HG03558 (cell line): Measurements from ENCODE around the gene NEDD4L.

Experiments used
- ATAC-seq: cut with Tn5 transposase; IDR thresholded peaks from one replicate; pipeline ENCODE4 v1.9.1; 2021; ENCODE audit warnings: moderate number of reproducible peaks; ENCODE audit not compliant: unreplicated experiment; ENCODE audit errors: extremely low read depth

The NEDD4L gene

GRCh38 chr18:58087928-58088690, 44.1 kb downstream of the NEDD4L start:
- ATAC-seq: no peak

- ATAC-seq: no peak
Measured at GRCh38 chr18:58088691-58089065, 44.7 kb downstream of the NEDD4L start.

GRCh38 chr18:58091099-58091611, 47.1 kb downstream of the NEDD4L start:
- peak; percentile 58 for ATAC-seq

- no peak for ATAC-seq
Measured at GRCh38 chr18:58093311-58093803, 49.3 kb downstream of the NEDD4L start.

- no peak for ATAC-seq
Measured at GRCh38 chr18:58095222-58095621, 51.2 kb downstream of the NEDD4L start.

GRCh38 chr18:58095655-58096054, 51.6 kb downstream of the NEDD4L start:
- ATAC-seq: no peak

- no peak for ATAC-seq
Measured at GRCh38 chr18:58096658-58097057, 52.6 kb downstream of the NEDD4L start.

GRCh38 chr18:58097121-58097906, 53.3 kb downstream of the NEDD4L start:
- ATAC-seq: no peak

GRCh38 chr18:58097907-58098166, 53.8 kb downstream of the NEDD4L start:
- no peak for ATAC-seq

- no peak for ATAC-seq
Measured at GRCh38 chr18:58098706-58099105, 54.7 kb downstream of the NEDD4L start.

- ATAC-seq: no peak
Measured at GRCh38 chr18:58100154-58100553, 56.1 kb downstream of the NEDD4L start.

- ATAC-seq: peak; percentile 49
Measured at GRCh38 chr18:58101291-58101794, 57.3 kb downstream of the NEDD4L start.

GRCh38 chr18:58102018-58102417, 58.0 kb downstream of the NEDD4L start:
- ATAC-seq: no peak

- no peak for ATAC-seq
Measured at GRCh38 chr18:58102875-58103274, 58.8 kb downstream of the NEDD4L start.

- no peak for ATAC-seq
Measured at GRCh38 chr18:58103339-58103985, 59.4 kb downstream of the NEDD4L start.

- ATAC-seq: no peak
Measured at GRCh38 chr18:58104096-58104495, 60.1 kb downstream of the NEDD4L start.

GRCh38 chr18:58105206-58105887, 61.3 kb downstream of the NEDD4L start:
- ATAC-seq: no peak

- no peak for ATAC-seq
Measured at GRCh38 chr18:58105888-58106260, 61.8 kb downstream of the NEDD4L start.

- ATAC-seq: no peak
Measured at GRCh38 chr18:58106289-58107070, 62.5 kb downstream of the NEDD4L start.

GRCh38 chr18:58109256-58109655, 65.2 kb downstream of the NEDD4L start:
- ATAC-seq: no peak
